K562 (cell line): ENCODE measurements around the gene C19orf85. TPM values are rescaled to one million over a fixed set of nuclear protein-coding genes. Genes with fewer than 3 reads are reported as not detected.

Experiments used
- CUX1 ChIP-seq: fragments of 200-800 bp; sonication (Bioruptor generic); IDR thresholded peaks from 2 replicates; pipeline ENCODE4 v1.6.1; 2016; ENCODE audit warnings: missing genetic modification characterization, missing compliant biosample characterization
- DPF2 ChIP-seq: fragments of 450-650 bp; IDR thresholded peaks from 2 replicates; pipeline ENCODE4 v1.6.1; 2016
- FOXP1 ChIP-seq: sonication (generic); formaldehyde crosslinking; IDR thresholded peaks from 2 replicates; pipeline ENCODE4 v1.8.0; 2022; ENCODE audit warnings: mild to moderate bottlenecking, missing genetic modification reagents
- KDM2B ChIP-seq: fragments of 250-450 bp; sonication (Bioruptor Pico); IDR thresholded peaks from 2 replicates; pipeline ENCODE4 v1.8.0; 2021; ENCODE audit warnings: mild to moderate bottlenecking, moderate library complexity
- LEF1 ChIP-seq: fragments of 450-650 bp; IDR thresholded peaks from 2 replicates; pipeline ENCODE4 v1.6.1; 2016; ENCODE audit warnings: mild to moderate bottlenecking
- MIER1 ChIP-seq: fragments of 450-650 bp; IDR thresholded peaks from 2 replicates; pipeline ENCODE4 v1.6.1; 2016; ENCODE audit warnings: antibody characterized with exemption, mild to moderate bottlenecking, low read depth
- PML ChIP-seq: IDR thresholded peaks from 2 replicates; pipeline ENCODE4 v1.6.1; 2012; ENCODE audit warnings: low read length, inconsistent platforms
- RCOR1 ChIP-seq, 2 experiments: IDR thresholded peaks; 2 replicates each; pipeline ENCODE4 v1.6.1; 2012; ENCODE audit warnings: low read depth in 2 of 2, low read length in 2 of 2, borderline replicate concordance in 1 of 2, improper control_type of control experiment in 1 of 2
- RFX1 ChIP-seq: fragments of 450-650 bp; IDR thresholded peaks from 2 replicates; pipeline ENCODE4 v1.6.1; 2016; ENCODE audit warnings: mild to moderate bottlenecking, moderate library complexity
- SIX5 ChIP-seq, 2 experiments: IDR thresholded peaks; 2 replicates each; pipeline ENCODE4 v1.6.1; 2011; ENCODE audit warnings: low read length in 2 of 2, borderline replicate concordance in 1 of 2, low read depth in 1 of 2, mild to moderate bottlenecking in 1 of 2, moderate library complexity in 1 of 2; ENCODE audit not compliant: insufficient read depth in 1 of 2
- TAF15 ChIP-seq: fragments of 200-400 bp; formaldehyde crosslinking; IDR thresholded peaks from 2 replicates; pipeline ENCODE4 v1.6.1; 2017; ENCODE audit warnings: mild to moderate bottlenecking, low read depth, low read length, moderate library complexity
- TBP ChIP-seq: optimal IDR thresholded peaks from 2 replicates; pipeline ENCODE3; 2011; ENCODE audit warnings: low read depth, low read length, improper control_type of control experiment
- USF1 ChIP-seq: sonication (generic); formaldehyde crosslinking; IDR thresholded peaks from 2 replicates; pipeline ENCODE4 v1.9.0; 2022; ENCODE audit warnings: mild to moderate bottlenecking, missing genetic modification reagents
- polyA plus RNA-seq, 8 experiments: library from polyadenylated mRNA; depleted of rRNA in 4 of 8; stranded (reverse) in 5 of 8; unstranded in 3 of 8; fragments of >200 nt; fragmentation: Nextera tagmentation in 2 of 8; fragmentation: Illumina TruSeq in 1 of 8; extraction: Ambion mirVana in 2 of 8; extraction: Trizol in 1 of 8; gene quantifications; 2 replicates each; pipeline versions ENCODE4 v1.2.1 to v1.2.3, GENCODE V29; 2011 to 2014; ENCODE audit warnings: inconsistent platforms in 1 of 8, missing spikeins in 1 of 8
- total RNA-seq, 7 experiments: library from RNA; depleted of rRNA in 6 of 7; stranded (reverse); fragments of >200 nt in 6 of 7; fragmentation: Illumina TruSeq in 2 of 7; extraction: Trizol in 2 of 7; gene quantifications; 2 replicates each; pipeline versions ENCODE4 v1.2.1 to v1.2.3, GENCODE V29; 2011 to 2021; ENCODE audit warnings: low replicate concordance in 1 of 7
- TF ChIP-seq, protein P1 (sequence below), 3 experiments: fragments of 200-800 bp in 1 of 3; fragments of 250-450 bp in 1 of 3; fragments of 450-650 bp in 1 of 3; sonication (Bioruptor Pico) in 1 of 3; sonication (Bioruptor generic) in 1 of 3; formaldehyde crosslinking in 1 of 3; IDR thresholded peaks; 2 replicates each; pipeline versions ENCODE4 v1.6.1 to v1.8.0; 2016 to 2022; ENCODE audit warnings: mild to moderate bottlenecking in 2 of 3, missing genetic modification characterization in 2 of 3, missing compliant biosample characterization in 1 of 3, moderate library complexity in 1 of 3
- TF ChIP-seq, protein P2 (sequence below): fragments of 200-800 bp; sonication (Bioruptor generic); IDR thresholded peaks from 2 replicates; pipeline ENCODE4 v1.6.1; 2017; ENCODE audit warnings: missing genetic modification characterization, missing compliant biosample characterization

The C19orf85 gene
- total and polyA plus RNA-seq, 9 of the 15 experiments (the other 6 are each of a cell fraction or from before 2014, with no cell fraction given), result not detected

DNA sequence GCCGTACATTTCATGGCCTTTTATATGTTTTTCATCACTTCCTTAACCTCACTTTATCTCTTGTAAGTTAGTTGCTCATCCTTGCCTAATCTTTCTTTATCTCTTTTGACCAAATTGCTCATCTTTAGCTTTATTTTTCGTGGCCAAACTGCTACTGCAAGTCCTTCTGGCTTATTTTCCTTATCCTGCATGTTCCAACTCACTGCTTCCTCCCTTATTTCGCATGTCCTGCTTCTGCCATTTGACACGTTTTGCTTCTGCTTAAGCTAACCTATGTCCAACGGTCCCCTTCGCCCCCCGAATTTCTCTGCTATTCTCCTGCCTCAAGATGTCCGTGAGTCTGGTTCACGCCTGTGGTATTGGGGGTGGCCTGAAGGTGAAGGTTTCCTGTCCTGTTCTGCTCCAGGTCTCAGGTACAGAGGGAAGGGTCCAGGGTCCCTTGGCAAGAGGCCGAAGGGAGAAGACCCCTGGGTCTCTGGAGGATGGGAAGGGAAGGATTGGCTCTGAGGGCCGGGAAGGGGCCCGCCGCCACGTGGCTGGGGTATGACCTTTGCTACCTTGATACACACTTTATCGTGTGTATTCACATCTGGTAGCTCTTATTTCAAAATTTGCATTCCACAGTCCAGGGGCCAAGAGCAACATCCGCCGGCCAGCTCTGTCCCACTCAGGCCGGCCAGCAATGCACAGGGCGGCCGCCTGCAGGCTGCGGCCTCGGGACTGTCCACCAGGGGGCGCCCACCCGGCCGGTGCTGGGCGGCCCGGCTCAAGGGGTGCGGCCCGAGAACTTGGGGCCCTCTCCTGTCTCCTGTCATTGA is 2.9 kb upstream of the C19orf85 start (continued):
- TF ChIP-seq, protein P1, sequence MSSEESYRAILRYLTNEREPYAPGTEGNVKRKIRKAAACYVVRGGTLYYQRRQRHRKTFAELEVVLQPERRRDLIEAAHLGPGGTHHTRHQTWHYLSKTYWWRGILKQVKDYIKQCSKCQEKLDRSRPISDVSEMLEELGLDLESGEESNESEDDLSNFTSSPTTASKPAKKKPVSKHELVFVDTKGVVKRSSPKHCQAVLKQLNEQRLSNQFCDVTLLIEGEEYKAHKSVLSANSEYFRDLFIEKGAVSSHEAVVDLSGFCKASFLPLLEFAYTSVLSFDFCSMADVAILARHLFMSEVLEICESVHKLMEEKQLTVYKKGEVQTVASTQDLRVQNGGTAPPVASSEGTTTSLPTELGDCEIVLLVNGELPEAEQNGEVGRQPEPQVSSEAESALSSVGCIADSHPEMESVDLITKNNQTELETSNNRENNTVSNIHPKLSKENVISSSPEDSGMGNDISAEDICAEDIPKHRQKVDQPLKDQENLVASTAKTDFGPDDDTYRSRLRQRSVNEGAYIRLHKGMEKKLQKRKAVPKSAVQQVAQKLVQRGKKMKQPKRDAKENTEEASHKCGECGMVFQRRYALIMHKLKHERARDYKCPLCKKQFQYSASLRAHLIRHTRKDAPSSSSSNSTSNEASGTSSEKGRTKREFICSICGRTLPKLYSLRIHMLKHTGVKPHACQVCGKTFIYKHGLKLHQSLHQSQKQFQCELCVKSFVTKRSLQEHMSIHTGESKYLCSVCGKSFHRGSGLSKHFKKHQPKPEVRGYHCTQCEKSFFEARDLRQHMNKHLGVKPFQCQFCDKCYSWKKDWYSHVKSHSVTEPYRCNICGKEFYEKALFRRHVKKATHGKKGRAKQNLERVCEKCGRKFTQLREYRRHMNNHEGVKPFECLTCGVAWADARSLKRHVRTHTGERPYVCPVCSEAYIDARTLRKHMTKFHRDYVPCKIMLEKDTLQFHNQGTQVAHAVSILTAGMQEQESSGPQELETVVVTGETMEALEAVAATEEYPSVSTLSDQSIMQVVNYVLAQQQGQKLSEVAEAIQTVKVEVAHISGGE (CRISPR knock-in tag; IDR thresholded peaks at IDR 0.05), result peak in 1 of 3 experiments; percentile 72; a peak in 2 of 6 replicates
- peak in 1 of 2 experiments; percentile 86; a peak in 2 of 4 replicates for TF ChIP-seq RCOR1 (IDR thresholded peaks at IDR 0.05; ENCODE audit: borderline replicate concordance in 1 of 2, low read depth in 2 of 2, low read length in 2 of 2)
- TF ChIP-seq, protein P2, sequence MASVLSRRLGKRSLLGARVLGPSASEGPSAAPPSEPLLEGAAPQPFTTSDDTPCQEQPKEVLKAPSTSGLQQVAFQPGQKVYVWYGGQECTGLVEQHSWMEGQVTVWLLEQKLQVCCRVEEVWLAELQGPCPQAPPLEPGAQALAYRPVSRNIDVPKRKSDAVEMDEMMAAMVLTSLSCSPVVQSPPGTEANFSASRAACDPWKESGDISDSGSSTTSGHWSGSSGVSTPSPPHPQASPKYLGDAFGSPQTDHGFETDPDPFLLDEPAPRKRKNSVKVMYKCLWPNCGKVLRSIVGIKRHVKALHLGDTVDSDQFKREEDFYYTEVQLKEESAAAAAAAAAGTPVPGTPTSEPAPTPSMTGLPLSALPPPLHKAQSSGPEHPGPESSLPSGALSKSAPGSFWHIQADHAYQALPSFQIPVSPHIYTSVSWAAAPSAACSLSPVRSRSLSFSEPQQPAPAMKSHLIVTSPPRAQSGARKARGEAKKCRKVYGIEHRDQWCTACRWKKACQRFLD (CRISPR knock-in tag), result 0 out of 2 replicates have a peak, but pooled peaks have one; percentile 25
- TF ChIP-seq DPF2, result peak; percentile 98
- peak; percentile 91; the same call in 1 of the 2 replicates for TF ChIP-seq LEF1
- no peak for TF ChIP-seq TAF15
- no peak for TF ChIP-seq SIX5 (IDR thresholded peaks at IDR 0.05; ENCODE audit: borderline replicate concordance in 1 of 2, insufficient read depth in 1 of 2, low read depth in 1 of 2, low read length in 2 of 2)
- TF ChIP-seq PML, result peak; percentile 34; the same call in 1 of the 2 replicates
- no peak for TF ChIP-seq MIER1
- no peak for TF ChIP-seq KDM2B (CRISPR knock-in tag)
- peak; percentile 43; the same call in 1 of the 2 replicates for TF ChIP-seq FOXP1
- no peak for TF ChIP-seq RFX1
- 0 out of 2 replicates have a peak, but pooled peaks have one; percentile 36 for TF ChIP-seq CUX1
- peak; percentile 83 for TF ChIP-seq TBP
- peak; percentile 47; the same call in 1 of the 2 replicates for TF ChIP-seq USF1 (CRISPR knock-in tag)
